HCT116 (cell line): ENCODE results near the gene RAI1. TPM values are rescaled to one million over a fixed set of nuclear protein-coding genes. Genes with fewer than 3 reads are reported as not detected.

Source experiments
- ATAC-seq: fragments of 200-7000 bp; cut with Tn5 transposase; 2 replicates; pipeline ENCODE4 v1.9.1; 2020; ENCODE audit warnings: mild to moderate bottlenecking, moderate library complexity
- BruUV-seq: library from RNA; stranded (reverse); fragments of 400-500 nt; replicated peaks from 2 replicates; lab custom pipeline; 2021; lab: Mats Ljungman, UMichigan
- CTCF ChIA-PET: fragments of 300-600 bp; sonication (Branson Sonifier 250); formaldehyde crosslinking; loops from one replicate; lab custom pipeline; 2021; ENCODE audit warnings: antibody characterized with exemption; lab: Charles Lee
- POLR2A ChIA-PET: fragments of 300-600, 350-600 bp; sonication (Branson Sonifier 250); formaldehyde crosslinking; loops from one replicate; lab custom pipeline; 2021; ENCODE audit warnings: antibody characterized with exemption; lab: Charles Lee
- RAD21 ChIA-PET, 2 experiments: fragments of 300-600 bp; sonication (Branson Sonifier 250); formaldehyde crosslinking; loops; one replicate each; lab custom pipeline; 2023; ENCODE audit warnings: low total read pairs in 2 of 2; ENCODE audit not compliant: uncharacterized antibody in 2 of 2, unreplicated experiment in 2 of 2, low non-redundant PET in 1 of 2; lab: Charles Lee
- DNase-seq: peaks from one replicate; pipeline ENCODE4 v3.0.0-alpha.2; 2010; ENCODE audit warnings: low read depth, low spot score
- H2AFZ ChIP-seq: fragments of 200-600 bp; shearing (Covaris generic), sonication (generic); 2 replicates; pipeline ENCODE4 v1.6.1; 2017; ENCODE audit warnings: low read depth, mixed run types, mixed read lengths, antibody characterized with exemption, low read length; ENCODE audit not compliant: poor library complexity, severe bottlenecking
- H3K27ac ChIP-seq: 2 replicates; pipeline ENCODE4 v1.5.1; 2012; ENCODE audit warnings: low read depth, low read length
- H3K27me3 ChIP-seq: fragments of 200-600 bp; sonication (generic); 2 replicates; pipeline ENCODE4 v1.6.1; 2016; ENCODE audit warnings: mixed run types, low read length, mixed read lengths; ENCODE audit not compliant: insufficient read depth
- H3K36me3 ChIP-seq, 2 experiments: fragments of 200-500 bp in 1 of 2; fragments of 200-600 bp in 1 of 2; sonication (Bioruptor generic) in 1 of 2; sonication (generic) in 1 of 2; 2 replicates each; pipeline versions ENCODE4 v1.5.1 to v1.6.1; 2014 to 2016; ENCODE audit warnings: low read length in 2 of 2, inconsistent platforms in 1 of 2, mixed read lengths in 1 of 2, mixed run types in 1 of 2; ENCODE audit not compliant: insufficient read depth in 2 of 2, control insufficient read depth in 1 of 2
- H3K4me1 ChIP-seq, 2 experiments: fragments of 200-600 bp in 1 of 2; sonication (generic) in 1 of 2; 2 replicates each; pipeline versions ENCODE4 v1.5.1 to v1.6.1; 2012 to 2017; ENCODE audit warnings: low read length in 2 of 2, inconsistent platforms in 1 of 2, mild to moderate bottlenecking in 1 of 2, mixed read lengths in 1 of 2, mixed run types in 1 of 2, moderate library complexity in 1 of 2; ENCODE audit not compliant: insufficient read depth in 2 of 2, control insufficient read depth in 1 of 2
- H3K4me2 ChIP-seq: fragments of 200-600 bp; sonication (generic); 2 replicates; pipeline ENCODE4 v1.6.1; 2017; ENCODE audit warnings: mixed run types, low read length, mixed read lengths
- H3K4me3 ChIP-seq, 2 experiments: fragments of 200-600 bp in 1 of 2; sonication (generic) in 1 of 2; replicated peaks in 1 of 2; 2 replicates each; pipeline ENCODE4 v1.5.1; 2011 to 2016; ENCODE audit warnings: low read length in 2 of 2, control low read depth in 1 of 2, low read depth in 1 of 2, mild to moderate bottlenecking in 1 of 2, mixed read lengths in 1 of 2, mixed run types in 1 of 2
- H3K79me2 ChIP-seq: fragments of 200-600 bp; sonication (generic); 2 replicates; pipeline ENCODE4 v1.6.1; 2017; ENCODE audit warnings: mild to moderate bottlenecking, mixed run types, low read length, moderate library complexity, mixed read lengths; ENCODE audit not compliant: insufficient read depth
- H3K9ac ChIP-seq: fragments of 200-600 bp; sonication (generic); 2 replicates; pipeline ENCODE4 v1.6.1; 2016; ENCODE audit warnings: low read length, mixed read lengths
- H3K9me2 ChIP-seq: fragments of 200-600 bp; sonication (generic), shearing (Covaris generic); 2 replicates; pipeline ENCODE4 v1.6.1; 2017; ENCODE audit warnings: mixed run types, mild to moderate bottlenecking, moderate library complexity; ENCODE audit not compliant: insufficient read depth
- H3K9me3 ChIP-seq, 2 experiments: fragments of 200-500 bp in 1 of 2; fragments of 200-600 bp in 1 of 2; sonication (Bioruptor generic) in 1 of 2; sonication (generic) in 1 of 2; 2 replicates each; pipeline ENCODE4 v1.6.1; 2014 to 2017; ENCODE audit warnings: low read length in 2 of 2, mixed read lengths in 2 of 2, inconsistent platforms in 1 of 2, low read depth in 1 of 2, mild to moderate bottlenecking in 1 of 2, mixed run types in 1 of 2, moderate library complexity in 1 of 2; ENCODE audit not compliant: control insufficient read depth in 1 of 2, insufficient read depth in 1 of 2
- H4K20me1 ChIP-seq: fragments of 200-600 bp; sonication (generic), shearing (Covaris generic); 2 replicates; pipeline ENCODE4 v1.6.1; 2017; ENCODE audit warnings: mixed run types, mild to moderate bottlenecking, moderate library complexity; ENCODE audit not compliant: insufficient read depth
- CEBPB ChIP-seq: IDR thresholded peaks from 2 replicates; pipeline ENCODE4 v1.6.1; 2012; ENCODE audit warnings: low read depth
- ELF1 ChIP-seq: IDR thresholded peaks from 2 replicates; pipeline ENCODE4 v1.6.1; 2012; ENCODE audit warnings: low read depth, borderline replicate concordance
- EZH2 ChIP-seq: fragments of 200-600 bp; sonication (generic); IDR thresholded peaks from 2 replicates; pipeline ENCODE4 v1.6.1; 2017; ENCODE audit warnings: antibody characterized with exemption, mixed run types
- REST ChIP-seq: IDR thresholded peaks from 2 replicates; pipeline ENCODE4 v1.6.1; 2012; ENCODE audit warnings: low read depth
- SP1 ChIP-seq: IDR thresholded peaks from 2 replicates; pipeline ENCODE4 v1.6.1; 2012; ENCODE audit warnings: low read depth
- SRF ChIP-seq: IDR thresholded peaks from 2 replicates; pipeline ENCODE4 v1.6.1; 2012; ENCODE audit warnings: low read depth
- TCF7L2 ChIP-seq: IDR thresholded peaks from 2 replicates; pipeline ENCODE4 v1.7.0; 2011; ENCODE audit warnings: borderline replicate concordance, inconsistent platforms; ENCODE audit not compliant: insufficient read depth, insufficient read length; ENCODE audit errors: extremely low read depth
- ZBTB33 ChIP-seq: IDR thresholded peaks from 2 replicates; pipeline ENCODE4 v1.6.1; 2011; ENCODE audit warnings: mild to moderate bottlenecking, low read length, moderate library complexity; ENCODE audit not compliant: insufficient replicate concordance; ENCODE audit errors: extremely low read depth
- ZFX ChIP-seq: fragments of 450-650 bp; IDR thresholded peaks from 2 replicates; pipeline ENCODE4 v1.6.1; 2017
- intact Hi-C: fragments of 100-400 bp; cut with micrococcal nuclease; formaldehyde crosslinking; loops from 2 replicates; pipeline ENCODE4 v1.10.0; 2022
- total RNA-seq: library from RNA; stranded (reverse); gene quantifications from one replicate; pipeline ENCODE4 v1.2.1, GENCODE V29; 2021; ENCODE audit not compliant: unreplicated experiment

Gene RAI1
- total RNA-seq, 1 experiment from 2014 or later: 38.5 TPM

- no peak overlapping the region for H2AFZ ChIP-seq
- H3K36me3 ChIP-seq: no peaks in the 10 kb centered on the region
- intact Hi-C loops: no loop called here
- POLR2A ChIA-PET: no interaction called here
- no peaks in the 10 kb centered on the region for H3K79me2 ChIP-seq
- no peak overlapping the region for H3K9ac ChIP-seq
- TF ChIP-seq ZBTB33: no peak
- TF ChIP-seq ELF1: no peak
- TF ChIP-seq CEBPB: no peak
- TF ChIP-seq EZH2: no peak
- no peak for TF ChIP-seq SP1
- TF ChIP-seq TCF7L2: no peak
- no peak for TF ChIP-seq ZFX
- TF ChIP-seq SRF: no peak
- TF ChIP-seq REST: no peak
- TF ChIP-seq, all 23 proteins: peak for 0
- RAD21 ChIA-PET: no interaction called here
- H3K27ac ChIP-seq: no peak overlapping the region
- H3K4me3 ChIP-seq: no peak overlapping the region
- CTCF ChIA-PET: no interaction called here
- H3K27me3 ChIP-seq: no peaks in the 10 kb centered on the region
- peaks cover 13 to 26% of the 10 kb centered on the region in 2 experiments; a peak in 3 of 4 replicates for H3K4me1 ChIP-seq
- no peaks in the 10 kb centered on the region for H3K9me2 ChIP-seq
- no peak overlapping the region for H3K4me2 ChIP-seq
- ATAC-seq (no peak), DNase-seq (no peak)
- no TSS peak for BruUV-seq
- H4K20me1 ChIP-seq: no peaks in the 10 kb centered on the region
- H3K9me3 ChIP-seq: no peaks in the 10 kb centered on the region
Measured at GRCh38 chr17:17670701-17671305, 10.5 kb upstream of the RAI1 start.
